DMS153 (cell line): ENCODE measurements around the gene C17orf75.
A peak's percentile ranks its signal among the peaks of the same experiment; 100 is the strongest.
"Not testable (repeated sequence)": the region's sequence is repeated elsewhere in the genome, so short reads cannot be mapped to it uniquely, and the experiment has no call there.

Source experiments
- DNase-seq: peaks from one replicate; lab custom pipeline; 2025; lab: John Stamatoyannopoulos, UW

The C17orf75 gene

GRCh38 chr17:32341857-32342602 is at the start of gene C17orf75:
Gene C17orf75 (minus strand): TSS chr17:32342173. CDS start chr17:32342139, 34 bp downstream.
- peak; percentile 11 for DNase-seq

GRCh38 chr17:32388613-32389459 is 46.9 kb upstream of the C17orf75 start:
- DNase-seq, result no peak

- not testable (repeated sequence) for DNase-seq
Measured at GRCh38 chr17:32388128-32388527, 46.2 kb upstream of the C17orf75 start.

GRCh38 chr17:32386844-32387243 is 44.9 kb upstream of the C17orf75 start:
- no peak for DNase-seq

GRCh38 chr17:32385971-32386370 is 44.0 kb upstream of the C17orf75 start:
- DNase-seq, result no peak

- no peak for DNase-seq
Measured at GRCh38 chr17:32385121-32385520, 43.1 kb upstream of the C17orf75 start.

GRCh38 chr17:32383926-32384434 is 42.0 kb upstream of the C17orf75 start:
- DNase-seq, result no peak

- DNase-seq, result no peak
Measured at GRCh38 chr17:32382526-32383223, 40.7 kb upstream of the C17orf75 start.

- DNase-seq, result no peak
Measured at GRCh38 chr17:32370426-32370825, 28.5 kb upstream of the C17orf75 start.

- DNase-seq, result no peak
Measured at GRCh38 chr17:32361270-32361669, 19.3 kb upstream of the C17orf75 start.

GRCh38 chr17:32357615-32358014 is 15.6 kb upstream of the C17orf75 start:
- no peak for DNase-seq

- DNase-seq, result no peak
Measured at GRCh38 chr17:32356750-32357149, 14.8 kb upstream of the C17orf75 start.

- DNase-seq, result no peak
Measured at GRCh38 chr17:32356378-32356743, 14.4 kb upstream of the C17orf75 start.

GRCh38 chr17:32355649-32356377 is 13.8 kb upstream of the C17orf75 start:
- DNase-seq, result no peak

GRCh38 chr17:32352734-32353133 is 10.8 kb upstream of the C17orf75 start:
- not testable (repeated sequence) for DNase-seq

GRCh38 chr17:32350666-32351418 is 8.9 kb upstream of the C17orf75 start:
- peak; percentile 7 for DNase-seq

- peak; percentile 83 for DNase-seq
Measured at GRCh38 chr17:32349854-32350665, 8.1 kb upstream of the C17orf75 start, which contains the start of gene ZNF207. Gene ZNF207 (plus strand): TSS chr17:32350157. CDS start chr17:32350286, 129 bp downstream.

- no peak for DNase-seq
Measured at GRCh38 chr17:32349503-32349853, 7.5 kb upstream of the C17orf75 start.

- no peak for DNase-seq
Measured at GRCh38 chr17:32348483-32348800, 6.5 kb upstream of the C17orf75 start.

GRCh38 chr17:32345951-32346600 is 4.1 kb upstream of the C17orf75 start:
- no peak for DNase-seq
